ENCODE data around the gene TMEM8B.

The TMEM8B gene

DNA sequence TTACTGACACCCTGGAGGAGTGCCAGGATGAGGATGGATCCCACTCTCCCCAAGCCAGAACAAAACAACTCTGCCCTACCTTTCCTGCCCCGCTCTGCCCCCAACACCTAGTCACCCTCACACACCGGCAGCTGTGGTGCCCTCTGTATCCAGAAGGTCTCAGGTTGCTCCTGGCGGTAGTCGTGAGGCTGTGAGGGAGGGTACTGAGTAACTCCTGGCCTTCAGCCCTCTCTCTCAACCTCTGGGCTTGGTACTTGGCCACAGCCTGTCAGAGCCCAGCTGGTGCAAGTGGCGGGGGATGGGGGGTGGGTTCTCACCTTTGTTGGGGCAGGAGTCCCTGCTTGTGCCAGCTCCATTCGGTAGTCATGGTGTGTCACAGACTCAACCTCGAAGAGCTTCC, 18.9 kb upstream of the TMEM8B start:
- DNase-seq, result no peak

DNA sequence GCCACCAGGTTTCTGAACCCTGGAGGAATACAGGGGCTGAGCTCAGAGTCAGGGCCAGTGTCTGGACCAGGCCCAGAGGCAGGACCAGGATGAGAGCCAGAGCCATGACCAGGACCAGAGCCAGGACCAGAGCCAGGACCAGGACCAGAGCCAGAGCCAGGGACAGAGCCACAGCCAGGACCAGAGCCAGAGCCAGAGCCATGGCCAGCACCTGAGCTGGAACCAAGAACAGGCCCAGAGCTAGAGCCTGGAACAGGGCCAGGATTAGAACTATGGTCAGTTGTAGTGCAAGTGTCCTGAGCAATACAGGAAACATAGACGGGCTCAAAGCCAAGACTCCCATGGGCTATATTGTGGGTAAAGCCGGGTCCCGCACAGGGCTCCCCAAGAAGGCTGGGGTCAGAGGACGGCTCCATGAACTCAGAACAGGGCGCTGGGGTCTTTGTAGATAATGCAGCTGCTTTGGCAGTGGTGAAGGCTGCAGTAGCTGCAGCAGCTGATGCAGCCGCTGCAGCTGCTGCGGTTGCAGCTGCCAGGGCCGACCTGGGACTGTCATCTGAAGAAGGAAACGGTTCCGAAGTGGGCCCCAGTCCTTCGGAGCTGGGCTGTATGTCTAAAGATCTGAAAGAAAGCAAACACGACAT, 17.5 kb upstream of the TMEM8B start:
- peak in 23 of 56 donors; percentile 11 to 88 (median 28) for DNase-seq

DNA sequence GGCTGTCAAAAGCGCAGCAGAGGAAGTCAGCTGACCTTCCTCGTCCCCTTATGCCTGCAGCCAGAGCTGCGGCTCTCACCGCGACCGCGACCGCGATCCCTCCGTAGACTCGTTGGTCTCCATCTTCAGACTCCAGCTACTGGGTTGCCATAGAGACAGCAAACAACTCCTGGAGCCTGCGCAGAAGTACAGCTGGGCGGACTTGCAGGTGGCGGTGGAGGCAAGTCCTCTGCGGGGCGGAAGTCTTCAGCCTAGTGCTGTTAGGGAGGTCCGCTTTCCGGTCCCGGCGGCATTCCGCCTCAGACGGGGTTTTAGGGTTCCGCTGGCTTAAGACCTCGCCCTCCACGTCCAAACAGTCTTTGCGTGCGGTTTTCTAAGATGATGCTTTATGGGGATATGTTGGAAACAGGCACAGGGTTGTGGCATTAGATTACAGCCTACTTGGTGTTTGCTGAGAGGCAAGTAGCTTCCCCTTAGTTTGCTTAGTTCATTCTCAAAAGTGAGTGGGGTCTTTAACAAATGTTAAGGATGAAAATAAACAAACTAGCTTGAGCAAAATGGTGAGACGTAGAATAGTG, 16.9 kb upstream of the TMEM8B start, which contains the start of gene SPAG8:
Gene SPAG8 (minus strand): TSS at position 238 of the 578 bp plus-strand sequence. CDS start 115 bp downstream, at position 123.
- DNase-seq, result peak; percentile 40 to 96 (median 90)

DNA sequence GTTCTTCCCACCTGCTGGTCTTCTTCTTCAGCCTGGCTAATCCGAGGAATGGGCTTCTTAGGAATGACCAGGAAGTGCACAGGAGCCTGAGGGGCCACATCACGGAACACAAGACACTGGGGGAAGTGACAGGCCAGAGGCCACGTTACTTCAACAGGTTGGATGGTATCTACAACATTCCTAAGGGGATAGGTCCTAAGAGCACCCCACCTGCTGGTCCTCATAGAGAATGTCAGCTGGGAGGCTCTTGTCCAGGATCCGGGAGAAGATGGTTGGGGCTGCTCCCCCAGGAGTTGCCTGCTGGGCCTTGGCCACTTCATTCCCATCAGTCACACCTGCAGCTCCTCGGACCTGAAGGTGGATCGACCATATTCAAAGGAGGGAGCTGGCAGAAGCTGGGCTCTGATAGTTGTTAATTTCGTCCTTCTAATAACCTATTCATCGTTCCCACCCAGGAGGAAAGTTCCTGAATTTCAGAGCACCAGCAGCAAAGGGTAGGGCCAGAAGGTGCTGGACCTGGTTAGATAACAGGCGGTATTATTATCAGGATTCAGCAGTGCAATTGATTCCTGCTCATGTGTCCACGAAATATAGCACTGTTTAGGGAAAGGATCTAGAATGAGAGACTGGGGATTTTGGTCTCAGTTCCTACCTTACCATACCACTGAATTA, 15.5 kb upstream of the TMEM8B start:
- DNase-seq, result no peak

DNA sequence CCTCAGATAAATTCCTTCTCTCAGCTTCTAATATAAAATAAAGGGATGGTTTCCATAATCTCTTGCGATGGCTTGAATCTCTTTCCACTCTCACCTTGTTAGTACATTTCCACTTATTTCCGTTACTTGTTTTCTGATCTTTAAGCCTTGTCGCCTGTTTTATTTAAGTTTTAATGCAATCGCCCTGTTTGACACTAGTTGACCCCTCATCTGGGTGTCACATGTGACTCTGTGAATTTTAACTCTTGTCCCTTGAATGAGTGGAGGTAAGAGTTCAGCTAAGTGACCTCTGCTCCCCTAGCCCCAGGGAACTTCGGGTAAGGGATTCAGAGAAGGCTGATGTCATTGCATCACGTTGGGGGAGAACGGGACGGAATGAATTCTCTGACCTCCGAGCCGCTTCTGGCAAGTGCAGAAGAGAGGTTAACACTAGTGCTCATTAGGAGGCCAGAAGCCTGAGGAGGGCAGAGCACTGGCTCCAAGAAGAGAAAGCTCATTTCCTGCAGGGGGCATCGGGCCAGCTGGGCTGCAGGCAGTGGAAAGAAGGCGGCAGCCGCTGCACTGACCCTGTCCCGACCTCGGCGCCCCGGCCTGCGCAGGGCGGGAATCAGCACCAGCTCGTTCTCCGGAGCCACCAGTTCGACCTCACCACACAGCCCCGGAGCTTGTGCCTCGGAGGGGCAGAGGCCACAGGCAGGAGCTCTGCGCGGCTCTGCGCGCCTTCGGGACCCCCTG, 14.8 kb upstream of the TMEM8B start:
- DNase-seq, result peak in 39 of 56 donors; percentile 25 to 79 (median 56)

DNA sequence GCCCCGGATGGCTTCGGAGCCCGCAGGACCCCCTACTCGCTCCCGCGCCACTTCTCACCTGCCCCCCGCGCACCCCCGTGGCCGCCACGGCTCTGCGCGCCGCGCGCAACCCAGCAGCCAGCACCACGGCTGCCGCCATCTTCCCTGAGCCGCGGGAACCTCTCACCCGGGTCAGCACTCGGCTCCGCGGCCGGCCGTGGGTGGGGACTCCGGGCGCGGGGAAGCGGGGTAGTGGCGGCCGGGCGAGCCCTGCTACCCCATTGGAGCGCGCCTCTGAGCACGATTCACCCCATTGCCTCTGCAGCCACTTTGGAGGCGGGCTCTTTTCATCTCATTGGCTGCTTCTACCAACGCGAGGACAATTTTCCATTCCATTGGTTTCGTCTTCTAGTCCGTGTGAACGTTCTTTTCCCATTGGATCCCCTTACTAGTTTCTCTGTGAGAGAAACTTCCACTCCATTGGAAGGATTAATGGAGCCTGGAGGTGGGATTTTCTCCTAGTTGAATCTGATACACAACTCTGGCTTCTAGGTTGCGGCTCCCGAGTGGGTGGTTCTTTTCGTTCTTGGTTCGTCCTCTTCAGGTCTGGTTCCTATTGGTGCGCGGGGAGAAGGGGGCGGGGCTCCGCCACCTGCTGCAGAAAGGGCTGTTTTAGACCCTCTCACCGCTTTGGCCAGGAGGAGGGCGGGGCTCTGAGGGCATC, 14.0 kb upstream of the TMEM8B start, which contains the start of gene HINT2:
Gene HINT2 (minus strand): TSS at position 202 of the 703 bp plus-strand sequence. CDS start 63 bp downstream, at position 139.
- peak; percentile 28 to 99 (median 94) for DNase-seq

GRCh38 chr9:35816708-35817107, 12.3 kb upstream of the TMEM8B start:
- DNase-seq, result no peak

GRCh38 chr9:35818341-35818740, 10.7 kb upstream of the TMEM8B start:
- no peak for DNase-seq

DNA sequence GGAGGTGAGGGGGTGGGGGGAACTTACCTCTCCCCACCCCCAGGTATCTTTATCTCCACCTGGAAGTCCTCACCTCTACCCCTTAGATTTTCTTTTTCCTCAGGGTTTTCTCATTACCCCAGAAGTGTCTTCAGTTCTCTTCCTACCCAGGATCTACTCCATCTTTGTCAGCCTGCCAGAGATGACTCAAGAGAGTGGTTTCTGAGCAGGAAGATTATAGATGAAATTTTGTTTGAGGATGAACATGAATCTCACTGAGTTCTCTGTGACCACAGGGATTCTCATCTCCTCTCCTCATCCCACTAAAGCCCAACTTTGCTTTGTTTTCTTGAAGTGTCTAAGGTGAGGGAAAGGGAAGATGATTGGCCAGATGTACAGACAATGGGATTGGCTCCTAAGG, 9.0 kb upstream of the TMEM8B start:
- no peak for DNase-seq

GRCh38 chr9:35822926-35823325, 6.1 kb upstream of the TMEM8B start:
- DNase-seq, result no peak

GRCh38 chr9:35826071-35826701, 2.8 kb upstream of the TMEM8B start:
- peak in 11 of 56 donors; percentile 3 to 51 (median 12) for DNase-seq

DNA sequence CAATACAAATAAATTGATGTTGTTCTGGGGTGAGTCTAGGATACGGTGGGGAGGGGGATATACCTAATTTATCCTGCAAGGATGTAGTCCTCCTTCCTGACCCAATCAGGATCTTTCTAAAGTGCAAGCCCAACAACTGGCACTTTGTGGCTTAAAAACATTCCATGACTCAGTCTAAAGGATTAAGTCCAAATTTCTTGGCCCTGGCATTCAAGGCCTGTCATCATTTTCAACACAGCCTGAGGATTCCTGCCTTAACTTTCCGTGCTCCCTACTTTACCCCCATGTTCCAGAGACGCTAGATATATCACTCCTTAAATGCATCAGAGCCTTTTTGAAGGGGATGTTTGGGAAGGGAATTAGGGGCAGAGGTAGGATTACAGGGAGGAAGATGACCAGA, 1.5 kb upstream of the TMEM8B start:
- no peak for DNase-seq

DNA sequence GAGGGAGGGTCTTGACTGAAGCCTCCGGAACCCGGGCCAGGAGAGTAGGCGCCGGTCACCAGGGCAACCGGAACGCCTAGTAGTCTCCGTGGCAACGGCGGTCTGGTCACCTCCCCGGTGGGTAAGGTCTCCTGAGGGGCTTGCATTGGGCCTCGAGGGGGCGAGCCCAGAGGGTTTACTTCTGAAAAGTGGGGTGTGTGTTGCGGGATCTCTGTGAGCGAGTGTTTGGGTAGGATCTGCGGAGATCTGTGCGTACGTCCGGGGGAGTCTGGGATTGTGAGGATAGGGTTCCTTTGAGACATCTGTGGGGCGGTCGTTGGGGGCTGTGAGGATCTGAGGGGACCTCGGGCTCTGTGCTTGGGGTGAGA, 328 bp upstream of the TMEM8B start, which contains the start of gene FAM221B:
Gene FAM221B (minus strand): TSS at position 17 of the 368 bp plus-strand sequence. CDS start 2,571 bp downstream, outside the sequence.
- peak in 5 of 56 donors; percentile 27 to 63 (median 48) for DNase-seq

- DNase-seq, result no peak
Observed at GRCh38 chr9:35829764-35830096, 702 bp downstream of the TMEM8B start.

DNA sequence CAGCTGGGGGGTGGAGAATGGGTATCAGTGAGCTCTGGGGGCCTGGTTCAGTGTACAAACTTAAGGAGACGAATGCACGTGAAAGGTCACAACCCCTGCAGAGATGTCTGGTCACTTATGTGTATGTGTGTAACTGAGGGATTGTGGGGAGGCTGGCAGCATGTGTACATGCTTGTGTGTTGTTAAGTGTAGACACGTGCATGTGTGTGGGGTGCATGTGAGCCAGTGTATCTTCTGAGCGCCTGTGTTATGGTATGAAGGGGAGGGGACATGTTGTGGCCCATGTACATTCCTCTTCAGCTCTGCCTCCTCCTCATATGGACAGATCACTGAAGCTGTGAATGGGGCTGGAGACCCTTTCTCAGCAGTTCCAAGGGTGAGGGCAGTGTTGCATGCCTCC, 2.0 kb downstream of the TMEM8B start:
- DNase-seq, result no peak

DNA sequence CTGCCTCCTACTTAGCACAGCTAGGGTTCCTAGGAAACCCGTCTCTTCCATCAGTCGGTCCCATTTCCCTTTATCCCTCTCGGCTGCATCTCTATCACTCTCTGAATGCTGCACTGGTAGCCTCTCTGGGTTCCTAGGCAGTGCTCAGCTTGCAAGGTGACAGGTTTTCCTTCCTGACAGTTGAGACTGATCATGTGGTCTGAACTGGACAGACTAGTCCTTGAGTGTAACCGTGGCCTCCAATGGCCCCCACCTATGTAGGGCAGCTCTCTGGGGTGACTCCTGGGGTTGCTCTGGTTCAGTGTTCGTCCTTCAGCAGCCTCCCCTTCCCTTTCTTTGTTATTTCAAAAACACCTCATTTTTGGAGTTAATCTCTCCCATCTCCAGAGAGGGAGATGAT, 3.8 kb downstream of the TMEM8B start:
- no peak for DNase-seq

DNA sequence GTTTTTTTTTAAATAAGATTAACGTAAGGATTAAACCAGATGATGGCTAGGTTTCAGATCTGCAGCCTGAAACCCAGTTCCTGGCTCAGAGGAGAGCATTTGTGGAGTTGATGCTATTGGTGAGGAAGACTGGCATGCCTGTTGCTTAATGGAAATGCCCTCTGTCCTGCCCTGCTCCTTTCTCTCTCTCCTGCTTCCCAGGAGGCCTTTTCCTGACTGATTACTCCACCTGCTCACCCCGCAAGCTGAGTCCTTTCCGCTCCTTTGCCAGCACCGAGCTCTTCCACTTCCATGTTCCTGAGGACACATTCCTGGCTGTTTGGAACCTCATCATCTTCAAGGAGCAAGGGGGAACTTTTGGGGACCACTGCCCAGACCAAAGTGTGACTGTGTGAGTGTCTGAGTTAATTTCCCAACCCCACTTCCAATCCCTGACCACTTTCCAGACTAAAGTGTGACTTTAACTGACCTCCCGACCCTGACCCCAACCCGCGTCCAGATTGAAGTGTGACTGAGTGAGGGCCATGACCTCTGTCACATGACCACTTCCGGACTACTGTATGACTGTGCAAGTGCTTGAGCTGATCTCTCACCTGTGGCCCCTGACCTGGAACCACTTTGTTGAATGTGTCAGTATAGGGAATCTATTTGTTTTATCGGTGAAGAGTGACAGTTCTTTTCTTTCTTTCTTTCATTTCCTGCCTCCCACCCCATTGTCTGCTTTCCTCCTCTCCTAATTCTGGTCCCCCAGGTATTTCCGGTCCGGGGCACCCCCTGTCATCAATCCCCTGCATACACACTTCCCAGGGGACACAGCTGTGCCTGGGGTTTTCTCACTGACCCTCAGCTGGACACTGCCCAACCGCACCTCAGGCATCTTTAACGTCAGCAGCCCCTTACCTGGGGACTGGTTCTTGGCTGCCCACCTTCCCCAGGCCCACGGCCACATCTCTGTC, 5.5 kb downstream of the TMEM8B start:
- DNase-seq, result no peak

DNA sequence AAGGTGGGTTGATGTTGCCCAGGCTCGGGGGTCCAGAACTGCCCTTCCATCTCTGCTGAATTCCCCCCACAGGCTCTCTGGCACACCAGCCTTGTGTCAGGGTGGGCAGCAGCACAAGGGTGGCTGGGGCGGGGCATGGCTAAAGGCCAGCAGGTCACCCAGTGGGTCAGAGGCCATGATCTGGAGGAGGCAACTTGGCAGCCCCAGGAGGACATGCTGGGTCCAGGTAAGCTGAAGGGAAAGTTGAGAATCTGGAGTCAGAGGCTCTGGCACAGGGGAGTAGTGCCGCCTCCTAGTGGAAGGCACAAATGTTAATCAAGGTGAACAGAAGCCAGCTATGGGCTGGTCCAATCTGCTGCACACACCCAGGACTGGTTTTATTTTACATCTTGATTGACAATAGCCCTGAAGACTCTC, 6.2 kb downstream of the TMEM8B start:
- DNase-seq, result no peak

- no peak for DNase-seq
Observed at GRCh38 chr9:35835766-35836165, 6.7 kb downstream of the TMEM8B start.

Data from amygdala (tissue), 56 donors.